Measurements from ENCODE around the gene C1orf232. TPM values are rescaled to one million over a fixed set of nuclear protein-coding genes. Genes with fewer than 3 reads are reported as not detected.

Gene C1orf232
- total and polyA plus RNA-seq, 9 of the 15 experiments (the other 6 are each of a cell fraction or from before 2014, with no cell fraction given): not detected

DNA sequence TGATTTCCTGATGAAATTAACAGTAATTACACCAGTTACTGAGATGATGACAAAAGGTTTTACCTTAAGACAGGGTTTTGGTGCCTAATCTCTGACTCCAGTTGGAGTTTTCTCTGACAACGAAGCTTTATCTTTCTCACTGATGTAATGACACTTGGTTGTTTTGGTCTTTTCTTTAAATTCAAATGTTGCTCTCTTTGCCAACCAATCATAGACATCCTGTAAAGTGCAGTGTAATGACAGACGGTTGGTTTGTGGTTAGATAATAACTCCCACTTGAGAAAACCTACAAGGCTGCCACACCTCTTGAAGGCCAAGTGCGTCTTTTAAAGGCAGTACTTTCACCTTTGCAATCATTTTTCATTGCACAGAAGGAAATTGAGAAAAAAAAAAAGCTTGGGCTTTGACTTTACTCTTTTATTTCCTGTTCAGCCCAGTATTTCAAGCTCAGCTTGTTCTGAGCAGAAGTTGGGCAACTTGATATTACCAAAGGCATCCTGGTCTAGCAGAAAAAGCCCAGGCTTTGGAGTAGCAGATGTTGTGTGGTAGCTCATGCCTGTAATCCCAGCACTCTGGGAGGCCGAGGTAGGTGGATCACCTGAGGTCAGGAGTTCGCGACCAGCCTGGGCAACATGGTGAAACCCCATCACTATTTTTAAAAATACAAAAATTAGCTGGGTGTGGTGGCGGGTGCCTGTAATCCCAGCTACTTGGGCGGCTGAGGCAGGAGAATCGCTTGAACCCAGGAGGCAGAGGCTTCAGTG, 42.3 kb downstream of the C1orf232 start (continued):
- TF ChIP-seq, protein P1, sequence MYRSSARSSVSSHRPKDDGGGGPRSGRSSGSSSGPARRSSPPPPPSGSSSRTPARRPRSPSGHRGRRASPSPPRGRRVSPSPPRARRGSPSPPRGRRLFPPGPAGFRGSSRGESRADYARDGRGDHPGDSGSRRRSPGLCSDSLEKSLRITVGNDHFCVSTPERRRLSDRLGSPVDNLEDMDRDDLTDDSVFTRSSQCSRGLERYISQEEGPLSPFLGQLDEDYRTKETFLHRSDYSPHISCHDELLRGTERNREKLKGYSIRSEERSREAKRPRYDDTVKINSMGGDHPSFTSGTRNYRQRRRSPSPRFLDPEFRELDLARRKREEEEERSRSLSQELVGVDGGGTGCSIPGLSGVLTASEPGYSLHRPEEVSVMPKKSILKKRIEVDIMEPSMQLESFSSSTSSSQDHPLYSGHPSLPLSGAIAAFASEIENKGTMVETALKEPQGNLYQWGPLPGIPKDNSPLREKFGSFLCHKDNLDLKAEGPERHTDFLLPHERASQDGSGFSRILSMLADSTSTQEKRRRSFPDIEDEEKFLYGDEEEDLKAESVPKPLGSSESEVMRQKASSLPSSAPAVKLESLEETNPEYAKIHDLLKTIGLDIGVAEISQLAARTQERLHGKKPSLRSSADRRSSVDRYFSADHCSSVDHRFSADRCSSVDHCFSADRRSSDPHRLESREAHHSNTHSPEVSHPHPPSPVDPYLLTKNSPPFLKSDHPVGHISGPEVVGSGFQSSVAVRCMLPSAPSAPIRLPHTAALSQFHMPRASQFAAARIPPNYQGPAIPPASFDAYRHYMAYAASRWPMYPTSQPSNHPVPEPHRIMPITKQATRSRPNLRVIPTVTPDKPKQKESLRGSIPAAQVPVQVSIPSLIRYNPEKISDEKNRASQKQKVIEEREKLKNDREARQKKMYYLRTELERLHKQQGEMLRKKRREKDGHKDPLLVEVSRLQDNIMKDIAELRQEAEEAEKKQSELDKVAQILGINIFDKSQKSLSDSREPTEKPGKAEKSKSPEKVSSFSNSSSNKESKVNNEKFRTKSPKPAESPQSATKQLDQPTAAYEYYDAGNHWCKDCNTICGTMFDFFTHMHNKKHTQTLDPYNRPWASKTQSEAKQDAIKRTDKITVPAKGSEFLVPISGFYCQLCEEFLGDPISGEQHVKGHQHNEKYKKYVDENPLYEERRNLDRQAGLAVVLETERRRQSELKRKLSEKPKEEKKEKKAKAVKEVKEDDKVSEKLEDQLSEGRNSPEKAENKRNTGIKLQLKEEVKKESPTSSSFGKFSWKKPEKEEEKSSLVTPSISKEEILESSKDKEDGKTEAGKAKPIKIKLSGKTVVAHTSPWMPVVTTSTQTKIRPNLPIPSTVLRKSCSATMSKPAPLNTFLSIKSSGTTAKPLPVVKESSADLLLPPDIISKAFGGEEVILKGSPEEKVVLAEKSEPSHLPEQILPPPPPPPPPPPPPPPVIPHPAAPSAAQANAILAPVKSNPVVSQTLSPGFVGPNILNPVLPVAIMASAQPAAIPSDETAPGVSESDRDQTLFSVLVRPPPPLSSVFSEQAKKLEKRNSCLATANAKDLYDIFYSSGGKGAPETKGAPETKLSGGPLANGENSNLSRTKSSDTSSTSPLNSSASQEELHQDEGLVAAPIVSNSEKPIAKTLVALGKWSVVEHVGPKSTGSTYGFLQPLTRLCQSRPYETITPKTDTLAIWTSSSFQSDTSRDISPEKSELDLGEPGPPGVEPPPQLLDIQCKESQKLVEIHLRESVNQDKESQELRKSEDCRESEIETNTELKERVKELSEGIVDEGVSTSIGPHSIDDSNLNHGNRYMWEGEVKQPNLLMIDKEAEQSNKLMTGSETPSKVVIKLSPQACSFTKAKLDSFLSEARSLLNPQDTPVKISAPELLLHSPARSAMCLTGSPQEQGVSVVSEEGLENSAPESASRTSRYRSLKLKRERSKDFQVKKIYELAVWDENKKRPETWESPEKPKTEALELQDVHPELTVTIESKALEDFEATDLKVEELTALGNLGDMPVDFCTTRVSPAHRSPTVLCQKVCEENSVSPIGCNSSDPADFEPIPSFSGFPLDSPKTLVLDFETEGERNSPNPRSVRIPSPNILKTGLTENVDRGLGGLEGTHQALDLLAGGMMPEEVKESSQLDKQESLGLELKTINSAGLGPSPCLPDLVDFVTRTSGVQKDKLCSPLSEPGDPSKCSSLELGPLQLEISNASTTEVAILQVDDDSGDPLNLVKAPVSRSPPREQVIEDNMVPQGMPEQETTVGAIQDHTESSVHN (IDR thresholded peaks at IDR 0.05; ENCODE audit: borderline replicate concordance in 1 of 2, low read depth in 1 of 2): peak in 1 of 2 experiments; percentile 85; a peak in 2 of 4 replicates
- TF ChIP-seq ZNF174 (CRISPR knock-in tag; IDR thresholded peaks at IDR 0.05): no peak
- TF ChIP-seq ATF7 (IDR thresholded peaks at IDR 0.05): peak; percentile 98
- no peak for TF ChIP-seq ZNF57 (CRISPR knock-in tag; IDR thresholded peaks at IDR 0.05)
- peak in 1 of 2 experiments; percentile 90; a peak in 1 of 3 replicates for TF ChIP-seq CBX3 (IDR thresholded peaks at IDR 0.05; ENCODE audit: borderline replicate concordance in 1 of 2, low read length in 2 of 2)
- TF ChIP-seq CSDE1 (IDR thresholded peaks at IDR 0.05): peak in 1 of 2 experiments; percentile 12; a peak in 1 of 4 replicates
- no peak for TF ChIP-seq ZNF444 (CRISPR knock-in tag; IDR thresholded peaks at IDR 0.05)
- 0 out of 2 replicates have a peak, but pooled peaks have one; percentile 40 for TF ChIP-seq HDGF (IDR thresholded peaks at IDR 0.05)
- TF ChIP-seq GATAD2B (IDR thresholded peaks at IDR 0.05; ENCODE audit: borderline replicate concordance): peak; percentile 100
- peak; percentile 99 for TF ChIP-seq NBN (IDR thresholded peaks at IDR 0.05; ENCODE audit: low read depth)
- TF ChIP-seq RREB1 (CRISPR knock-in tag; IDR thresholded peaks at IDR 0.05): peak; percentile 83; the same call in 1 of the 2 replicates
- no peak for TF ChIP-seq NFIX (CRISPR knock-in tag; IDR thresholded peaks at IDR 0.05; ENCODE audit: low read depth)
- peak; percentile 91 for TF ChIP-seq TOE1 (IDR thresholded peaks at IDR 0.05; ENCODE audit: borderline replicate concordance)
- TF ChIP-seq TOE1 (CRISPR knock-in tag; IDR thresholded peaks at IDR 0.05; ENCODE audit: borderline replicate concordance, low read depth): no peak
